Fibroblast of skin of left quadriceps (primary cell): ENCODE data around the gene PDZD2.
A peak's percentile ranks its signal among the peaks of the same experiment; 100 is the strongest.
"Not testable (repeated sequence)": the region's sequence is repeated elsewhere in the genome, so short reads cannot be mapped to it uniquely, and the experiment has no call there.

Experiments used
- DNase-seq, 2 experiments: peaks; one replicate each; pipeline ENCODE4 v3.0.0-alpha.2; 2013; ENCODE audit warnings: low read depth in 2 of 2

Gene PDZD2

GRCh38 chr5:32074401-32074800, 435.5 kb downstream of the PDZD2 start:
- no peak for DNase-seq

GRCh38 chr5:32076699-32077695, 438.1 kb downstream of the PDZD2 start:
- DNase-seq, result peak in 1 of 2 experiments; percentile 26

GRCh38 chr5:32078855-32079254, 439.9 kb downstream of the PDZD2 start:
- DNase-seq, result not testable (repeated sequence)

GRCh38 chr5:32080565-32080964, 441.6 kb downstream of the PDZD2 start:
- not testable (repeated sequence) for DNase-seq

- DNase-seq, result no peak
Measured at GRCh38 chr5:32082701-32083100, 443.8 kb downstream of the PDZD2 start.

GRCh38 chr5:32083981-32084430, 445.1 kb downstream of the PDZD2 start:
- no peak for DNase-seq

- DNase-seq, result no peak
Measured at GRCh38 chr5:32087086-32088082, 448.5 kb downstream of the PDZD2 start.

GRCh38 chr5:32088214-32088613, 449.3 kb downstream of the PDZD2 start:
- DNase-seq, result no peak

GRCh38 chr5:32089146-32090000, 450.4 kb downstream of the PDZD2 start:
- DNase-seq, result no peak

- no peak for DNase-seq
Measured at GRCh38 chr5:32090026-32090754, 451.3 kb downstream of the PDZD2 start.

- no peak for DNase-seq
Measured at GRCh38 chr5:32090755-32091128, 451.8 kb downstream of the PDZD2 start.

GRCh38 chr5:32092938-32093812, 454.2 kb downstream of the PDZD2 start:
- DNase-seq, result peak; percentile 53 to 56

GRCh38 chr5:32094691-32095090, 455.8 kb downstream of the PDZD2 start:
- no peak for DNase-seq

GRCh38 chr5:32095261-32095671, 456.3 kb downstream of the PDZD2 start:
- DNase-seq, result no peak

- DNase-seq, result no peak
Measured at GRCh38 chr5:32096891-32097595, 458.1 kb downstream of the PDZD2 start.

GRCh38 chr5:32098291-32098690, 459.4 kb downstream of the PDZD2 start:
- no peak for DNase-seq

- no peak for DNase-seq
Measured at GRCh38 chr5:32098890-32099310, 460.0 kb downstream of the PDZD2 start.

- DNase-seq, result no peak
Measured at GRCh38 chr5:32099486-32100035, 460.6 kb downstream of the PDZD2 start.
